Measurements from ENCODE around the gene MRM2.

The MRM2 gene

GRCh38 chr7:2241580-2242540 is at the start of gene MRM2, which contains the start of gene NUDT1:
MRM2 (minus strand) TSS chr7:2242205; CDS start chr7:2242169, 36 bp downstream.
NUDT1 (plus strand) TSS chr7:2242226; CDS start chr7:2244575, 2,349 bp downstream.
- no peak for TF ChIP-seq CTCF (IDR thresholded peaks at IDR 0.05)

GRCh38 chr7:2290877-2291276 is 48.9 kb upstream of the MRM2 start:
- Mint-ChIP-seq H3K9me3 (peaks cover 4% of the 10 kb centered on the region), H3K36me3 (ENCODE audit: low read depth) (no peaks in the 10 kb centered on the region), H3K27me3 (ENCODE audit: low read depth, poor library complexity) (no peaks in the 10 kb centered on the region), H3K4me3 (no peak overlapping the region), H3K27ac (no peak overlapping the region), H3K4me1 (peaks cover 4% of the 10 kb centered on the region)
- TF ChIP-seq CTCF (IDR thresholded peaks at IDR 0.05): no peak
- DNase-seq: no peak

More at GRCh38 chr7:2241580-2242540, at the start of gene MRM2, which contains the start of gene NUDT1:
- no peaks in the 10 kb centered on the region for H3K9me3 Mint-ChIP-seq
- H3K36me3 Mint-ChIP-seq (ENCODE audit: low read depth): peaks cover 29% of the 10 kb centered on the region
- peaks cover 3% of the 10 kb centered on the region for H3K27me3 Mint-ChIP-seq (ENCODE audit: low read depth, poor library complexity)
- H3K4me3 Mint-ChIP-seq: peak within 1 kb of the TSS; percentile 93
- peaks cover 24% of the 10 kb centered on the region for H3K4me1 Mint-ChIP-seq
- peak within 1 kb of the TSS; percentile 58 for H3K27ac Mint-ChIP-seq
- peak; percentile 93 for DNase-seq

GRCh38 chr7:2289621-2290020 is 47.6 kb upstream of the MRM2 start:
- Mint-ChIP-seq H3K36me3 (ENCODE audit: low read depth) (no peaks in the 10 kb centered on the region), H3K27ac (peak overlapping the region; percentile 32), H3K4me3 (no peak overlapping the region), H3K9me3 (no peaks in the 10 kb centered on the region), H3K27me3 (ENCODE audit: low read depth, poor library complexity) (no peaks in the 10 kb centered on the region), H3K4me1 (no peaks in the 10 kb centered on the region)
- no peak for TF ChIP-seq CTCF (IDR thresholded peaks at IDR 0.05)
- no peak for DNase-seq

- H3K36me3 Mint-ChIP-seq (ENCODE audit: low read depth): no peaks in the 10 kb centered on the region
- no peak for DNase-seq
- H3K9me3 Mint-ChIP-seq: no peaks in the 10 kb centered on the region
- H3K4me3 Mint-ChIP-seq: no peak overlapping the region
- H3K4me1 Mint-ChIP-seq: no peaks in the 10 kb centered on the region
- H3K27ac Mint-ChIP-seq: peak overlapping the region; percentile 32
- no peaks in the 10 kb centered on the region for H3K27me3 Mint-ChIP-seq (ENCODE audit: low read depth, poor library complexity)
- no peak for TF ChIP-seq CTCF (IDR thresholded peaks at IDR 0.05)
Measured at GRCh38 chr7:2289111-2289586, 47.1 kb upstream of the MRM2 start.

GRCh38 chr7:2288503-2288902 is 46.5 kb upstream of the MRM2 start:
- Mint-ChIP-seq H3K36me3 (ENCODE audit: low read depth) (no peaks in the 10 kb centered on the region), H3K27me3 (ENCODE audit: low read depth, poor library complexity) (no peaks in the 10 kb centered on the region), H3K4me3 (no peak overlapping the region), H3K4me1 (peaks cover under 1% of the 10 kb centered on the region), H3K27ac (no peak overlapping the region), H3K9me3 (no peaks in the 10 kb centered on the region)
- TF ChIP-seq CTCF (IDR thresholded peaks at IDR 0.05): no peak
- DNase-seq: no peak
